Choroid plexus epithelial cell (primary cell): ENCODE results near the gene ICE1.

ENCODE experiments used
- DNase-seq: peaks from one replicate; pipeline ENCODE4 v3.0.0-alpha.2; 2010; ENCODE audit warnings: low read depth
- H3K4me3 ChIP-seq: 2 replicates; pipeline ENCODE4 v1.5.1; 2011; ENCODE audit warnings: low read depth, mild to moderate bottlenecking, control low read depth, low read length, moderate library complexity
- CTCF ChIP-seq: conservative IDR thresholded peaks from 2 replicates; pipeline ENCODE4 v1.5.1; 2011; ENCODE audit warnings: low read depth, mild to moderate bottlenecking, control low read depth, inconsistent platforms, low read length, moderate library complexity

Gene ICE1

GRCh38 chr5:5437227-5438172 lies 15.0 kb downstream of the ICE1 start:
- no peak overlapping the region for H3K4me3 ChIP-seq
- TF ChIP-seq CTCF = no peak
- DNase-seq = no peak

GRCh38 chr5:5451863-5452262 lies 29.4 kb downstream of the ICE1 start:
- no peak for DNase-seq
- TF ChIP-seq CTCF = no peak

GRCh38 chr5:5453131-5453530 lies 30.7 kb downstream of the ICE1 start:
- TF ChIP-seq CTCF = no peak
- H3K4me3 ChIP-seq = no peak overlapping the region
- no peak for DNase-seq

More at GRCh38 chr5:5451863-5452262, 29.4 kb downstream of the ICE1 start:
- no peak overlapping the region for H3K4me3 ChIP-seq

GRCh38 chr5:5454391-5454790 lies 31.9 kb downstream of the ICE1 start:
- no peak for TF ChIP-seq CTCF
- DNase-seq = no peak
- H3K4me3 ChIP-seq = no peak overlapping the region

GRCh38 chr5:5456858-5457257 lies 34.4 kb downstream of the ICE1 start:
- no peak for TF ChIP-seq CTCF
- no peak for DNase-seq

GRCh38 chr5:5460311-5460710 lies 37.8 kb downstream of the ICE1 start:
- no peak for DNase-seq
- H3K4me3 ChIP-seq = no peak overlapping the region
- TF ChIP-seq CTCF = no peak

More at GRCh38 chr5:5456858-5457257, 34.4 kb downstream of the ICE1 start:
- no peak overlapping the region for H3K4me3 ChIP-seq

- TF ChIP-seq CTCF = no peak
- DNase-seq = no peak
Measured at GRCh38 chr5:5461012-5461411, 38.5 kb downstream of the ICE1 start.

More at GRCh38 chr5:5461012-5461411, 38.5 kb downstream of the ICE1 start:
- H3K4me3 ChIP-seq = no peak overlapping the region
